Gastroesophageal sphincter (tissue), 4 donors: ENCODE results near the gene RMI2. TPM values are rescaled to one million over a fixed set of nuclear protein-coding genes. Genes with fewer than 3 reads are reported as not detected.
A peak's percentile ranks its signal among the peaks of the same experiment; 100 is the strongest.

ENCODE experiments used
- ATAC-seq: fragments of 150-250 bp; one replicate; pipeline ENCODE4 v1.9.1; 2016; ENCODE audit warnings: mild to moderate bottlenecking, moderate library complexity
- H3K27ac ChIP-seq, 4 donors: fragments of 200-600 bp; sonication (generic) in 3 of 4; 1 replicate in 3 of 4; 2 replicates in 1 of 4; pipeline ENCODE4 v1.5.1; 2016 to 2019
- H3K27me3 ChIP-seq: fragments of 200-600 bp; sonication (generic); one replicate; pipeline ENCODE4 v1.5.1; 2019
- H3K36me3 ChIP-seq, 2 donors: fragments of 200-600 bp; sonication (generic); one replicate each; pipeline ENCODE4 v1.5.1; 2019; ENCODE audit warnings: control low read depth in 1 of 2
- H3K4me1 ChIP-seq, 3 donors: fragments of 200-600 bp; sonication (generic); 1 replicate in 2 of 3; 2 replicates in 1 of 3; pipeline ENCODE4 v1.5.1; 2016 to 2019; ENCODE audit warnings: control low read depth in 2 of 3
- H3K4me3 ChIP-seq, 2 donors: fragments of 200-600 bp; sonication (generic); one replicate each; pipeline ENCODE4 v1.5.1; 2019; ENCODE audit warnings: mild to moderate bottlenecking in 1 of 2, moderate library complexity in 1 of 2
- H3K9me3 ChIP-seq, 3 donors: fragments of 200-600 bp; sonication (generic); one replicate each; pipeline ENCODE4 v1.5.1; 2017 to 2019; ENCODE audit warnings: control low read depth in 2 of 3
- CTCF ChIP-seq, 4 experiments: fragments of 200-600 bp in 2 of 4; fragments of 450-650 bp in 2 of 4; sonication (generic) in 1 of 4; IDR thresholded peaks; one replicate each; pipeline ENCODE4 v1.5.1; 2017 to 2019; ENCODE audit warnings: antibody characterized with exemption in 4 of 4, mild to moderate bottlenecking in 2 of 4, moderate library complexity in 2 of 4
- EP300 ChIP-seq: sonication (generic); formaldehyde crosslinking; IDR thresholded peaks from one replicate; pipeline ENCODE4 v1.6.1; 2017; ENCODE audit warnings: antibody characterized with exemption, mild to moderate bottlenecking
- POLR2A ChIP-seq, 2 donors: fragments of 450-650 bp; IDR thresholded peaks; one replicate each; pipeline ENCODE4 v1.6.1; 2017; ENCODE audit warnings: antibody characterized with exemption in 2 of 2, mild to moderate bottlenecking in 2 of 2, moderate library complexity in 1 of 2
- POLR2AphosphoS5 ChIP-seq: sonication (generic); formaldehyde crosslinking; IDR thresholded peaks from one replicate; pipeline ENCODE4 v1.6.1; 2017; ENCODE audit warnings: antibody characterized with exemption
- WGBS, 2 donors: methylation state at CpG; one replicate each; pipeline ENCODE4 v1.1.5; 2018; ENCODE audit warnings: low coverage in 1 of 2; 5-methylcytosine and 5-hydroxymethylcytosine counted together
- total RNA-seq, 4 donors: library from RNA; depleted of rRNA; stranded (reverse); fragments of >200 nt; gene quantifications; one replicate each; pipeline ENCODE4 v1.1.0, GENCODE V29; 2016

Gene RMI2
- total RNA-seq, 4 donors from 2014 or later = 0.31 to 1.8 (median 1.4) TPM

- 55% methylated on average over 7 of the region's 22 CpGs; no CpG with 5 or more reads in 1 of the 2 donors for WGBS, 2 donors
- Histone ChIP-seq H3K4me1 (peaks cover 0 to 5% (median 0%) of the 10 kb centered on the region in 3 donors), H3K9me3 (no peaks in the 10 kb centered on the region), H3K27me3 (no peaks in the 10 kb centered on the region), H3K4me3 (no peak overlapping the region), H3K27ac (no peak overlapping the region), H3K36me3 (no peaks in the 10 kb centered on the region)
- ATAC-seq = no peak
- TF ChIP-seq EP300 (no peak), CTCF (IDR thresholded peaks at IDR 0.05) (no peak), POLR2A (IDR thresholded peaks at IDR 0.05) (no peak), POLR2AphosphoS5 (no peak)
Observed at GRCh38 chr16:11395008-11395948, 50.0 kb downstream of the RMI2 start.

GRCh38 chr16:11395949-11396240, 50.6 kb downstream of the RMI2 start:
- no peak overlapping the region for H3K4me3 ChIP-seq
- no peak for ATAC-seq
- TF ChIP-seq POLR2A (IDR thresholded peaks at IDR 0.05) (no peak), EP300 (no peak), POLR2AphosphoS5 (no peak), CTCF (IDR thresholded peaks at IDR 0.05) (no peak)
- peaks cover 0 to 5% (median 0%) of the 10 kb centered on the region in 3 donors for H3K4me1 ChIP-seq
- no peaks in the 10 kb centered on the region for H3K9me3 ChIP-seq
- no peaks in the 10 kb centered on the region for H3K27me3 ChIP-seq
- WGBS, 2 donors = 21% methylated on average over 2 of the region's 3 CpGs; no CpG with 5 or more reads in 1 of the 2 donors
- no peaks in the 10 kb centered on the region for H3K36me3 ChIP-seq
- no peak overlapping the region for H3K27ac ChIP-seq

GRCh38 chr16:11396241-11397048, 51.2 kb downstream of the RMI2 start:
- peak; percentile 81 for ATAC-seq
- Histone ChIP-seq H3K27me3 (no peaks in the 10 kb centered on the region), H3K36me3 (no peaks in the 10 kb centered on the region), H3K9me3 (no peaks in the 10 kb centered on the region), H3K27ac (no peak overlapping the region), H3K4me3 (no peak overlapping the region), H3K4me1 (peaks cover 0 to 5% (median 0%) of the 10 kb centered on the region in 3 donors)
- TF ChIP-seq POLR2A (IDR thresholded peaks at IDR 0.05) (peak in 1 of 2 donors; percentile 19), CTCF (IDR thresholded peaks at IDR 0.05) (peak in 2 of 4 experiments; percentile 98), POLR2AphosphoS5 (no peak)
- 36 to 75% methylated on average over 4 to 8 of the region's 24 CpGs for WGBS, 2 donors

- TF ChIP-seq POLR2AphosphoS5 (no peak), EP300 (no peak), CTCF (IDR thresholded peaks at IDR 0.05) (no peak), POLR2A (IDR thresholded peaks at IDR 0.05) (no peak)
- H3K36me3 ChIP-seq = no peaks in the 10 kb centered on the region
- no peaks in the 10 kb centered on the region for H3K9me3 ChIP-seq
- H3K27ac ChIP-seq = no peak overlapping the region
- no peaks in the 10 kb centered on the region for H3K27me3 ChIP-seq
- H3K4me1 ChIP-seq = peaks cover 0 to 5% (median 0%) of the 10 kb centered on the region in 3 donors
- WGBS, 2 donors = 84 to 86% methylated on average over 3 to 7 of the region's 10 CpGs
- no peak for ATAC-seq
- H3K4me3 ChIP-seq = no peak overlapping the region
Observed at GRCh38 chr16:11398136-11398535, 52.9 kb downstream of the RMI2 start.
